ENCODE results near the gene SSC5D. TPM values are rescaled to one million over a fixed set of nuclear protein-coding genes. Genes with fewer than 3 reads are reported as not detected.

The SSC5D gene
- polyA plus RNA-seq, 3 donors from 2014 or later, result not detected

DNA sequence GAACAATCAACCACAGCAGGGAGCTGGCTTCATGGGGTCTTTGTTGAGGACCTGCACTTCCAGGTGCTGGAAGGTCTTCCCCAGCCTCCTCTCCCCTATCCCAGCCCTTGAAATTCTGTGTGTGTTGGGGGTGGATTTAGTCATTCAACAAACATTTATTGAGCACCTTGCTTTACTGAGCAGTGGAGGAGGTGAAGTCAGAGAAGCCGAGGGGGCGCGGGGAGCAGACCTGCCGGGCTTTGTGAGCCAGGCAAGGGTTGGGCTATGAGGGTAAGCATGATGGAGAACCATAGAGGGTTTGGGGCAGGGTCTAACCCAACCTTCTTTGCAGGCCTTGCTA is 20.2 kb upstream of the SSC5D start:
- no peaks in the 10 kb centered on the region for H3K9me3 Mint-ChIP-seq
- H3K4me1 Mint-ChIP-seq, result peaks cover 0 to 2% of the 10 kb centered on the region in 2 donors
- peaks cover under 1 to 4% (median 3%) of the 10 kb centered on the region in 3 donors for H3K27me3 Mint-ChIP-seq (ENCODE audit: low read depth in 3 of 3)
- DNase-seq, result no peak
- no peak overlapping the region for H3K4me3 Mint-ChIP-seq
- H3K27ac Mint-ChIP-seq, result peak overlapping the region in 1 of 6 donors; percentile 24
- H3K36me3 Mint-ChIP-seq, result no peaks in the 10 kb centered on the region

DNA sequence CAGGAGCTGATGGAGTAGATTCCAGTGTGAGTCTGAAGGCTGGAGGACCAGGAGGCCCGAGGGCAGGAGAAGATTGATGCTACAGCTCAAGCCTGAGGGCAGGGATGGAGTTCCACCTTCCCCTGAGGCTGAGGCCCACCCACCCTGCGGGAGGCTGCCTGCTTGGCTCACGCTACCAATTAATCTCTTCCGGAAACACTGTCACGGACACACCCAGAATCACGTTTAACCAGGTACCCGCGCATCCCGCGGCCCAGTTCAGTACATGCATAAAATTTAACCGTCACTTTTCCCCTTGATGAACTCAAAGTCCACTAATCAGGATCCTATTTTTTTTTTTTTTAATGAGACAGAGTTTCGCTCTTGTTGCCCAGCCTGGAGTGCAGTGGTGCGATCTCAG is 17.0 kb upstream of the SSC5D start:
- Mint-ChIP-seq H3K36me3 (no peaks in the 10 kb centered on the region), H3K4me3 (no peak overlapping the region), H3K27me3 (ENCODE audit: low read depth in 3 of 3) (peaks cover 0 to 4% (median 3%) of the 10 kb centered on the region in 3 donors), H3K27ac (no peak overlapping the region), H3K4me1 (peaks cover 5 to 8% of the 10 kb centered on the region in 2 donors), H3K9me3 (no peaks in the 10 kb centered on the region)
- no peak for DNase-seq

GRCh38 chr19:55472463-55472862 is 15.8 kb upstream of the SSC5D start:
- DNase-seq, result no peak
- Mint-ChIP-seq H3K36me3 (no peaks in the 10 kb centered on the region), H3K27me3 (ENCODE audit: low read depth in 3 of 3) (peaks cover 2 to 9% (median 5%) of the 10 kb centered on the region in 3 donors), H3K9me3 (no peaks in the 10 kb centered on the region), H3K4me1 (peaks cover 12 to 14% of the 10 kb centered on the region in 2 donors), H3K4me3 (no peak overlapping the region), H3K27ac (no peak overlapping the region)

- no peaks in the 10 kb centered on the region for H3K9me3 Mint-ChIP-seq
- no peaks in the 10 kb centered on the region for H3K36me3 Mint-ChIP-seq
- peaks cover 2 to 9% (median 5%) of the 10 kb centered on the region in 3 donors for H3K27me3 Mint-ChIP-seq (ENCODE audit: low read depth in 3 of 3)
- H3K4me3 Mint-ChIP-seq, result no peak overlapping the region
- H3K4me1 Mint-ChIP-seq, result peaks cover 21 to 22% of the 10 kb centered on the region in 2 donors
- DNase-seq, result no peak
- H3K27ac Mint-ChIP-seq, result no peak overlapping the region
Observed at GRCh38 chr19:55473225-55474012, 14.8 kb upstream of the SSC5D start.

DNA sequence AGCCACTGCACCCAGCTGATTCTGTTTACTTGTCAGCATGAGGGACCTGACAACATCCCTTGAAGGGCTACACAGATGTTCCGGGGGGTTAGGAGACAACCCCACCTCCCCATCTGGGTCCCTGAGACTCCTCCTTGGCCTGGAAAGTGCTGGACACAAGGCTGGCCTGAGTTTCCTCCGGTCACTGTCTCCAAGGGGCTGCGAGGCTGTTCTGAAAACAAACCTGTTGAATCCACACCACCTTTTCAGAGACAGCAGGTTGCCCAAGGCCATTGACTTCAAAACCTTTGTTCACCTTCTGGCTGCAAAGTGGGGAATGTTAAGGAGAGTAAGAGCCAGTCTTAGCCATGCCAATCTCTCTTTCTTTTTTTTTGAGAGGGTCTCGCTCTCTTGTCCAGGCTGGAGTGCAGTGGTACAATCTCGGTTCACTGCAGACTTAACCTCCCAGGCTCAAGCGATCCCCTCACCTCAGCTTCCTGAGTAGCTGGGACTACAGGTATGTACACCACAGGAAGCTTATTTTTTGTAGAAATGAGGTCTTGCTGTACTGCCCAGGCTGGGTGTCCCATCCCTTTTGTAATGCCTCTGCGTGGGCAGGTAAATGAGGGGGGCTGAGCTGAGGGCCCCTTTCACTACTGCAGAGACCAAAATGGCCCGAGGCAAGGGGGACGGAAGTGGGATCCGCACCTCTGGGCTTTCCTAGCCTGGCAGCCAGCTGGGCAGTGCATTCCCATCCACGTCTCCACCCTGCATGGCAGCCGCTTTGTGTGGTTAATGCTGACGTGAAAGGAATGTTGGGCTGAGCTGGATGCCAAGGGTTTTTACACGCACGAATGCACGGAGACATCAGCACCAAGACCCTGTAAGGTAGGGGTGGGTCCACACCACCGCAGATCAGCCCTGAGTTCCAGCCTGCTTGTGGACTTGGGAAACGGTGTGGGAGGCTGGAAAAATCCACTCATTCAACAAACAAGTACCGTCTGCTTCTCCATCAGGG is 13.7 kb upstream of the SSC5D start:
- H3K27ac Mint-ChIP-seq, result peak overlapping the region in 2 of 6 donors; percentile 16 to 50
- H3K4me3 Mint-ChIP-seq, result peak overlapping the region in 4 of 5 donors; percentile 29 to 87 (median 64)
- H3K9me3 Mint-ChIP-seq, result no peaks in the 10 kb centered on the region
- H3K4me1 Mint-ChIP-seq, result peaks cover 31 to 33% of the 10 kb centered on the region in 2 donors
- peaks cover 0 to 4% (median 0%) of the 10 kb centered on the region in 3 donors for H3K36me3 Mint-ChIP-seq
- peaks cover 2 to 9% (median 5%) of the 10 kb centered on the region in 3 donors for H3K27me3 Mint-ChIP-seq (ENCODE audit: low read depth in 3 of 3)
- DNase-seq, result no peak

GRCh38 chr19:55476100-55476775 is 12.0 kb upstream of the SSC5D start, which contains the start of gene ZNF628:
Gene ZNF628 (plus strand): TSS chr19:55476617. CDS start chr19:55479911, 3,294 bp downstream.
- H3K9me3 Mint-ChIP-seq, result no peaks in the 10 kb centered on the region
- peak within 1 kb of the TSS; percentile 86 to 92 (median 89) for H3K4me3 Mint-ChIP-seq
- H3K27me3 Mint-ChIP-seq (ENCODE audit: low read depth in 3 of 3), result peaks cover 2 to 12% (median 8%) of the 10 kb centered on the region in 3 donors
- H3K4me1 Mint-ChIP-seq, result peaks cover 36 to 38% of the 10 kb centered on the region in 2 donors
- H3K36me3 Mint-ChIP-seq, result peaks cover 0 to 4% (median 0%) of the 10 kb centered on the region in 3 donors
- H3K27ac Mint-ChIP-seq, result peak within 1 kb of the TSS; percentile 88 to 95 (median 92)
- DNase-seq, result peak; percentile 95 to 97 (median 97)

DNA sequence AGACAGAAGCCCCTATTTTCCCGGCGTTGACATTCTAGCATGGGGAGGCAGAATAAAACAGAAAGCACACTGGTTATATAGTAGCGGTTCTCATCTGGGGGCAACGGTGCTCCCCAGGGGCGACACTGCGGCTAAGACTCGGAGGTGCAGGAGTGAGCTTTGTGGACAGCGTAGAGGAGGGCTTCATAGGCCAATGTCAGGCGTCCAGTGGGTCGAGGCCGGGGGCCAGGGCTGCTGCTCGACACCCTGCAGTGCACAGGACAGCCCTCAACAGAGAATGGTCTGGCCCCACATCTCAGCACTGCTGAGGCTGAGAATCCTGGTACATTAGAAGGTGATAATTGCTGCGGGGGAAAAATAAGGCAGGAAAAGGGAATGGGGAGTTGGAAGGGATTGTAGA is 10.3 kb upstream of the SSC5D start:
- Mint-ChIP-seq H3K9me3 (no peaks in the 10 kb centered on the region), H3K4me1 (peaks cover 36 to 38% of the 10 kb centered on the region in 2 donors), H3K27ac (peak overlapping the region in 5 of 6 donors; percentile 34 to 73 (median 62)), H3K36me3 (peaks cover 0 to 4% (median 0%) of the 10 kb centered on the region in 3 donors), H3K4me3 (peak overlapping the region; percentile 3 to 88 (median 55)), H3K27me3 (ENCODE audit: low read depth in 3 of 3) (peaks cover 2 to 13% (median 8%) of the 10 kb centered on the region in 3 donors)
- DNase-seq, result no peak

- Mint-ChIP-seq H3K27ac (peak overlapping the region in 4 of 6 donors; percentile 55 to 73 (median 68)), H3K9me3 (no peaks in the 10 kb centered on the region), H3K27me3 (ENCODE audit: low read depth in 3 of 3) (peaks cover 2 to 14% (median 8%) of the 10 kb centered on the region in 3 donors), H3K4me1 (peaks cover 36 to 38% of the 10 kb centered on the region in 2 donors), H3K4me3 (peak overlapping the region; percentile 3 to 88 (median 55)), H3K36me3 (peaks cover 0 to 4% (median 0%) of the 10 kb centered on the region in 3 donors)
- DNase-seq, result no peak
Observed at GRCh38 chr19:55478364-55478763, 9.9 kb upstream of the SSC5D start.

- Mint-ChIP-seq H3K9me3 (no peaks in the 10 kb centered on the region), H3K27me3 (ENCODE audit: low read depth in 3 of 3) (peaks cover 2 to 14% (median 8%) of the 10 kb centered on the region in 3 donors), H3K4me1 (peaks cover 36 to 38% of the 10 kb centered on the region in 2 donors), H3K4me3 (peak overlapping the region; percentile 16 to 88 (median 30)), H3K36me3 (peaks cover 0 to 4% (median 0%) of the 10 kb centered on the region in 3 donors), H3K27ac (peak overlapping the region in 3 of 6 donors; percentile 33 to 80 (median 78))
- DNase-seq, result no peak
Observed at GRCh38 chr19:55479045-55479444, 9.2 kb upstream of the SSC5D start.

GRCh38 chr19:55479451-55480230 is 8.6 kb upstream of the SSC5D start:
- Mint-ChIP-seq H3K36me3 (peaks cover 0 to 4% (median 0%) of the 10 kb centered on the region in 3 donors), H3K4me1 (peaks cover 38% of the 10 kb centered on the region in 2 donors), H3K4me3 (peak overlapping the region; percentile 27 to 88 (median 30)), H3K27ac (peak overlapping the region in 4 of 6 donors; percentile 15 to 78 (median 54)), H3K27me3 (ENCODE audit: low read depth in 3 of 3) (peaks cover 2 to 14% (median 8%) of the 10 kb centered on the region in 3 donors), H3K9me3 (no peaks in the 10 kb centered on the region)
- DNase-seq, result no peak

GRCh38 chr19:55481148-55481793 is 7.0 kb upstream of the SSC5D start:
- peaks cover 33 to 37% of the 10 kb centered on the region in 2 donors for H3K4me1 Mint-ChIP-seq
- no peaks in the 10 kb centered on the region for H3K9me3 Mint-ChIP-seq
- H3K36me3 Mint-ChIP-seq, result peaks cover 0 to 4% (median 0%) of the 10 kb centered on the region in 3 donors
- no peak for DNase-seq
- peaks cover 0 to 18% (median 11%) of the 10 kb centered on the region in 3 donors for H3K27me3 Mint-ChIP-seq (ENCODE audit: low read depth in 3 of 3)
- H3K4me3 Mint-ChIP-seq, result no peak overlapping the region
- no peak overlapping the region for H3K27ac Mint-ChIP-seq

DNA sequence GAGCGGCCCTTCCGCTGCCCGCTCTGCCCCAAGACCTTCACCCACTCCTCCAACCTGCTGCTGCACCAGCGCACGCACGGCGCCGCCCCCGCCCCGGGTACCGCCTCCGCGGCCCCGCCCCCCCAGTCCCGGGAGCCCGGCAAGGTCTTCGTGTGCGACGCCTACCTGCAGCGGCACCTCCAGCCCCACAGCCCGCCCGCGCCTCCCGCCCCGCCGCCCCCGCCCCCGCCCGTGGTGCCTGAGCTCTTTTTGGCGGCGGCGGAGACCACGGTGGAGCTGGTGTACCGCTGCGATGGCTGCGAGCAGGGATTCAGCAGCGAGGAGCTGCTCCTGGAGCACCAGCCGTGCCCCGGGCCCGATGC is 6.5 kb upstream of the SSC5D start:
- H3K27me3 Mint-ChIP-seq (ENCODE audit: low read depth in 3 of 3), result peaks cover 0 to 16% (median 11%) of the 10 kb centered on the region in 3 donors
- no peaks in the 10 kb centered on the region for H3K9me3 Mint-ChIP-seq
- peaks cover 33 to 37% of the 10 kb centered on the region in 2 donors for H3K4me1 Mint-ChIP-seq
- H3K4me3 Mint-ChIP-seq, result no peak overlapping the region
- no peak overlapping the region for H3K27ac Mint-ChIP-seq
- DNase-seq, result no peak
- H3K36me3 Mint-ChIP-seq, result peaks cover 0 to 4% (median 0%) of the 10 kb centered on the region in 3 donors
